Inflammatory macrophage (primary cell): ENCODE results near the gene DLGAP5.

Experiments used
- DNase-seq, 2 donors: peaks; one replicate each; pipeline ENCODE4 v3.0.0-alpha.2; 2020 to 2022

The DLGAP5 gene

GRCh38 chr14:55129428-55130195 lies 61.8 kb downstream of the DLGAP5 start:
- DNase-seq, result peak; percentile 68 to 73

- peak; percentile 79 to 92 for DNase-seq
Observed at GRCh38 chr14:55129086-55129427, 62.3 kb downstream of the DLGAP5 start, which contains the start of gene LGALS3. Gene LGALS3 (plus strand): TSS chr14:55129252. CDS start chr14:55137374, 8,122 bp downstream.

- DNase-seq, result peak in 1 of 2 donors; percentile 38
Observed at GRCh38 chr14:55128386-55129085, 62.8 kb downstream of the DLGAP5 start.

- DNase-seq, result no peak
Observed at GRCh38 chr14:55127460-55127951, 63.9 kb downstream of the DLGAP5 start.

GRCh38 chr14:55126932-55127459 lies 64.4 kb downstream of the DLGAP5 start:
- DNase-seq, result peak in 1 of 2 donors; percentile 79

- peak; percentile 59 to 60 for DNase-seq
Observed at GRCh38 chr14:55126034-55126433, 65.4 kb downstream of the DLGAP5 start.

- peak; percentile 90 to 94 for DNase-seq
Observed at GRCh38 chr14:55125403-55125802, 66.0 kb downstream of the DLGAP5 start.

- DNase-seq, result no peak
Observed at GRCh38 chr14:55124774-55125386, 66.5 kb downstream of the DLGAP5 start.

- no peak for DNase-seq
Observed at GRCh38 chr14:55123852-55124639, 67.3 kb downstream of the DLGAP5 start.

GRCh38 chr14:55123101-55123500 lies 68.3 kb downstream of the DLGAP5 start:
- peak; percentile 60 to 88 for DNase-seq

GRCh38 chr14:55122440-55122986 lies 68.9 kb downstream of the DLGAP5 start:
- DNase-seq, result no peak

GRCh38 chr14:55121628-55122439 lies 69.6 kb downstream of the DLGAP5 start:
- no peak for DNase-seq

GRCh38 chr14:55120571-55121495 lies 70.6 kb downstream of the DLGAP5 start:
- peak; percentile 75 to 86 for DNase-seq

- DNase-seq, result no peak
Observed at GRCh38 chr14:55118761-55119160, 72.6 kb downstream of the DLGAP5 start.

- peak; percentile 95 to 96 for DNase-seq
Observed at GRCh38 chr14:55117803-55118441, 73.5 kb downstream of the DLGAP5 start.

- peak in 1 of 2 donors; percentile 52 for DNase-seq
Observed at GRCh38 chr14:55116246-55117030, 74.9 kb downstream of the DLGAP5 start.

- DNase-seq, result no peak
Observed at GRCh38 chr14:55115861-55116245, 75.5 kb downstream of the DLGAP5 start.

- peak in 1 of 2 donors; percentile 32 for DNase-seq
Observed at GRCh38 chr14:55115460-55115859, 75.9 kb downstream of the DLGAP5 start.
